Ishikawa (cell line): ENCODE results near the gene HOXB5.

ENCODE experiments used
- CREB1 ChIP-seq: IDR thresholded peaks from 2 replicates; pipeline ENCODE4 v1.6.1; 2012; ENCODE audit warnings: low read depth
- EP300 ChIP-seq: IDR thresholded peaks from 2 replicates; pipeline ENCODE4 v1.6.1; 2012; ENCODE audit warnings: borderline replicate concordance
- MAX ChIP-seq: IDR thresholded peaks from 2 replicates; pipeline ENCODE4 v1.6.1; 2012
- NFIC ChIP-seq: IDR thresholded peaks from 2 replicates; pipeline ENCODE4 v1.6.1; 2012
- RAD21 ChIP-seq: IDR thresholded peaks from 2 replicates; pipeline ENCODE4 v1.6.1; 2012; ENCODE audit warnings: low read depth
- TAF1 ChIP-seq: IDR thresholded peaks from 2 replicates; pipeline ENCODE4 v1.6.1; 2012; ENCODE audit warnings: low read depth, mild to moderate bottlenecking
- TCF12 ChIP-seq: IDR thresholded peaks from 2 replicates; pipeline ENCODE4 v1.6.1; 2012; ENCODE audit warnings: low read depth
- TEAD4 ChIP-seq: IDR thresholded peaks from 2 replicates; pipeline ENCODE4 v1.6.1; 2012
- YY1 ChIP-seq: IDR thresholded peaks from 2 replicates; pipeline ENCODE4 v1.6.1; 2012; ENCODE audit warnings: low read depth

- TF ChIP-seq MAX (no peak), TCF12 (no peak), TAF1 (no peak), NFIC (no peak), EP300 (no peak), TEAD4 (no peak), RAD21 (no peak), YY1 (no peak), CREB1 (no peak)
These were observed 17.7 kb downstream of the HOXB5 start for GRCh38 chr17:48575673-48576478.
